ENCODE results near the gene SHMT2. TPM values are rescaled to one million over a fixed set of nuclear protein-coding genes. Genes with fewer than 3 reads are reported as not detected.
A peak's percentile ranks its signal among the peaks of the same experiment; 100 is the strongest.

The SHMT2 gene
- total and polyA plus RNA-seq, 2 experiments from 2014 or later = 125 to 387 TPM

DNA sequence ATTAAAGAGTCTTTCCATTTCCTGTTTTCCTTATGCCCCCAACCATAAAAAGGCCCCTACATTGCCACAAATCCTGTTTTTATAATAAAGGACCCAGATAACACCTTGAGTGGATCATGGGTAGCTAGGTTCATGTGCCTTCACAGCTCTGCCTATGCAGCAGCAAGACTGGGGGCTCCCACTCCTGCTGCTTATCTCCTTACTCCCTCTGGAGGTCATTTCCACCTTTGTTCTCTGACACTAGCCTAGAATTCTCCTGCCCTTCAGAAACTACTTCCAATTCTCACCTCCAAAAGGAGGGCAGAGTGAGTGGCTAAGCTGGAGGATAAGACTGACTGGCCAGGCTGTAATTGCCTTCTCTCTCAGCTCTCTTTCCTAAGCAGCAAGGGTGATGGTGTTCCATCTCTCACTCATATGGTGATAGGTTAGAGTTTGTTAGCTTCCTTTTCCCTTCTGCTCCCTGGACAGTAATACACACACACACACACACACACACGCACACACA, 41.5 kb downstream of the SHMT2 start:
- no peaks in the 10 kb centered on the region for H3K9me2 ChIP-seq (ENCODE audit: insufficient read depth)
- H3K36me3 ChIP-seq (ENCODE audit: insufficient read depth) = peaks cover 5% of the 10 kb centered on the region; the same call in 1 of the 2 replicates
- TF ChIP-seq CTCF (conservative IDR thresholded peaks at IDR 0.05; ENCODE audit: low read depth in 2 of 2) (peak; percentile 48 to 61), ZNF331 (CRISPR knock-in tag; IDR thresholded peaks at IDR 0.05; ENCODE audit: low read depth) (no peak)
- no peaks in the 10 kb centered on the region for H3F3A ChIP-seq (replicated peaks; ENCODE audit: low read depth)
- Mint-ChIP-seq H3K4me3 (no peak overlapping the region), H3K27ac (no peak overlapping the region), H3K36me3 (ENCODE audit: low read depth) (peaks cover 25% of the 10 kb centered on the region), H3K4me1 (peaks cover 10% of the 10 kb centered on the region; the same call in 2 of the 3 replicates), H3K9me3 (no peaks in the 10 kb centered on the region), H3K27me3 (ENCODE audit: insufficient read depth, low read depth, poor library complexity) (no peaks in the 10 kb centered on the region)
- H3K4me3 ChIP-seq = no peak overlapping the region
- H2AFZ ChIP-seq = no peak overlapping the region
- H3K4me2 ChIP-seq = no peak overlapping the region
- ATAC-seq (peak; percentile 92), DNase-seq (ENCODE audit: low spot score) (peak; percentile 73)
- H3K27ac ChIP-seq (ENCODE audit: low read depth) = no peak overlapping the region
- H4K20me1 ChIP-seq (replicated peaks; ENCODE audit: insufficient read depth) = no peaks in the 10 kb centered on the region
- H3K27me3 ChIP-seq (ENCODE audit: insufficient read depth) = no peaks in the 10 kb centered on the region
- no peaks in the 10 kb centered on the region for H3K4me1 ChIP-seq (ENCODE audit: insufficient read depth)
- no peaks in the 10 kb centered on the region for H3K79me2 ChIP-seq (replicated peaks; ENCODE audit: insufficient read depth)

GRCh38 chr12:57272337-57273151, 43.0 kb downstream of the SHMT2 start:
- DNase-seq (ENCODE audit: low spot score) (no peak), ATAC-seq (no peak)
- Mint-ChIP-seq H3K4me1 (peaks cover 10% of the 10 kb centered on the region; the same call in 2 of the 3 replicates), H3K36me3 (ENCODE audit: low read depth) (peaks cover 26% of the 10 kb centered on the region), H3K27ac (peak overlapping the region; percentile 12; the same call in 1 of the 2 replicates), H3K9me3 (no peaks in the 10 kb centered on the region), H3K27me3 (ENCODE audit: insufficient read depth, low read depth, poor library complexity) (no peaks in the 10 kb centered on the region), H3K4me3 (no peak overlapping the region)
- peaks cover 5% of the 10 kb centered on the region; the same call in 1 of the 2 replicates for H3K36me3 ChIP-seq (ENCODE audit: insufficient read depth)
- TF ChIP-seq JUNB (IDR thresholded peaks at IDR 0.05; ENCODE audit: unreplicated experiment) (no peak), EZH2phosphoT487 (IDR thresholded peaks at IDR 0.05; ENCODE audit: unreplicated experiment) (no peak), STAT1 (IDR thresholded peaks at IDR 0.05; ENCODE audit: unreplicated experiment) (no peak), ZNF331 (CRISPR knock-in tag; IDR thresholded peaks at IDR 0.05; ENCODE audit: low read depth) (no peak)
- no peaks in the 10 kb centered on the region for H3K79me2 ChIP-seq (replicated peaks; ENCODE audit: insufficient read depth)
- peak overlapping the region; percentile 53; the same call in 1 of the 2 replicates for H3K27ac ChIP-seq (ENCODE audit: low read depth)
- no peaks in the 10 kb centered on the region for H3K9me2 ChIP-seq (ENCODE audit: insufficient read depth)
- H4K20me1 ChIP-seq (replicated peaks; ENCODE audit: insufficient read depth) = no peaks in the 10 kb centered on the region
- H3K4me2 ChIP-seq = no peak overlapping the region
- 0 out of 2 replicates have a peak, but pooled peaks cover 3% of the 10 kb centered on the region for H3F3A ChIP-seq (replicated peaks; ENCODE audit: low read depth)
- H3K27me3 ChIP-seq (ENCODE audit: insufficient read depth) = no peaks in the 10 kb centered on the region
- H3K4me3 ChIP-seq = no peak overlapping the region
- no peak overlapping the region for H2AFZ ChIP-seq
- H3K4me1 ChIP-seq (ENCODE audit: insufficient read depth) = no peaks in the 10 kb centered on the region

DNA sequence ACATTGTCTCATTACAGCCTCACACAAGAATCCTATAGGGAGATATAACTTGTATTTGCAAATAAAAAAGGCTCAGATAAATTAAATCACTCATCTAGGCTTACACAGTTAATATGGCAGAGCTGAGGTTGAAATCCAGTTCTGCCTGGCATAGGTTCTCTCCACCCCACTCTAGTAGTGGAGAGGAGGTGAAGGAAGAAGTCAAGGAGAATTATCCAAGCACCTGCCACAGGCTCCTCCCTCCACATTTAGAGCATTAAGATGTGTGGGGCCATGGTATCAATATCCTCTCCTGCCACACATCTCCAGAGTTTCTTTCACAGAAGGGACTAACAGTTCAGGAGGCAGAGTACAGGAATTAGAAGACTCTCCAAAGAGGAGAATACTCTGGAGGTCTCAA, 44.0 kb downstream of the SHMT2 start:
- H3K4me1 Mint-ChIP-seq = peaks cover 10% of the 10 kb centered on the region; the same call in 2 of the 3 replicates
- peaks cover 18% of the 10 kb centered on the region for H3K36me3 Mint-ChIP-seq (ENCODE audit: low read depth)
- Histone ChIP-seq H3K4me3 (no peak overlapping the region), H3K4me1 (ENCODE audit: insufficient read depth) (no peaks in the 10 kb centered on the region), H3K27ac (ENCODE audit: low read depth) (no peak overlapping the region), H3K36me3 (ENCODE audit: insufficient read depth) (peaks cover 5% of the 10 kb centered on the region; the same call in 1 of the 2 replicates), H4K20me1 (replicated peaks; ENCODE audit: insufficient read depth) (no peaks in the 10 kb centered on the region), H3F3A (replicated peaks; ENCODE audit: low read depth) (0 out of 2 replicates have a peak, but pooled peaks cover 3% of the 10 kb centered on the region), H3K79me2 (replicated peaks; ENCODE audit: insufficient read depth) (no peaks in the 10 kb centered on the region), H3K9me2 (ENCODE audit: insufficient read depth) (no peaks in the 10 kb centered on the region), H3K27me3 (ENCODE audit: insufficient read depth) (no peaks in the 10 kb centered on the region), H2AFZ (no peak overlapping the region), H3K4me2 (no peak overlapping the region)
- DNase-seq (ENCODE audit: low spot score) (no peak), ATAC-seq (no peak)
- no peaks in the 10 kb centered on the region for H3K27me3 Mint-ChIP-seq (ENCODE audit: insufficient read depth, low read depth, poor library complexity)
- no peaks in the 10 kb centered on the region for H3K9me3 Mint-ChIP-seq
- no peak overlapping the region for H3K27ac Mint-ChIP-seq
- H3K4me3 Mint-ChIP-seq = no peak overlapping the region
- TF ChIP-seq ZNF462 (CRISPR knock-in tag; IDR thresholded peaks at IDR 0.05) (no peak), EZH2 (IDR thresholded peaks at IDR 0.05; ENCODE audit: low read depth, unreplicated experiment) (no peak)
